ENCODE data around the gene PIEZO1. TPM values are rescaled to one million over a fixed set of nuclear protein-coding genes. Genes with fewer than 3 reads are reported as not detected.

PIEZO1 gene
- total and polyA plus RNA-seq, 9 of the 15 experiments (the other 6 are each of a cell fraction or from before 2014, with no cell fraction given): 3.6 to 432 (median 131) TPM

DNA sequence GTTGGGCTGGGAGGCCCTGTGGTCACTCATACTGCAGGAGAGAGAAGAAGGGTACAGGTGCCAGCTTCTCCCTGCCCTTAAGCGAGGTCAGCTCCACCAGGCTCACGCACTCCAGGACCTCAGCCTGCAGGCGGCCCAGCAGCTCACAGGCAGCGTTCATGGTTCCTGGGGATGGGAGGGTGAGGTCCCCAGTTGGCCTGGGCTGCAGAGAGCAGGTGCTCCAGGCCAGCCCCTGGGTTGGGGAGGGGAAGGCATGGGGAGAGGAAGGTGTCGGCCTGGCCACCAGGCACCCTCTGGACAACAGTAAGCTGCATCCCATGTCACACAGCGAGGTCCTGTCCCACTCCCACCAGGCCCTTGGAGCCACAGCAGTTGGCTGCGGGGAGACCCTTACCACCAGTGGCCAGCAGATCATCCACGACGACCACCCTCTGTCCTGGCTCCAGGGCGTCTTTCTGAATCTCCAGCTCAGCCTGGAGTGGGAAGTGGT lies 24.7 kb upstream of the PIEZO1 start (continued):
- TF ChIP-seq ATF3 (IDR thresholded peaks at IDR 0.05) (no peak), ATF3 (CRISPR knock-in tag; conservative IDR thresholded peaks at IDR 0.05) (no peak), POLR2AphosphoS2 (IDR thresholded peaks at IDR 0.05; ENCODE audit: low read length) (peak; percentile 91), CHD7 (IDR thresholded peaks at IDR 0.05; ENCODE audit: low read depth, low read length) (peak; percentile 20), ZEB2 (IDR thresholded peaks at IDR 0.05) (no peak), FOXK2 (conservative IDR thresholded peaks at IDR 0.05 in 1 of 2, IDR thresholded peaks at IDR 0.05 in 1 of 2; ENCODE audit: low read depth in 2 of 2) (no peak), SMARCA5 (IDR thresholded peaks at IDR 0.05) (no peak), PYGO2 (tag; IDR thresholded peaks at IDR 0.05) (no peak), MCM2 (IDR thresholded peaks at IDR 0.05; ENCODE audit: low read depth) (no peak), FOXK1 (CRISPR knock-in tag; IDR thresholded peaks at IDR 0.05; ENCODE audit: borderline replicate concordance) (no peak), MITF (IDR thresholded peaks at IDR 0.05) (no peak), ZNF239 (CRISPR knock-in tag; IDR thresholded peaks at IDR 0.05) (no peak), NBN (IDR thresholded peaks at IDR 0.05; ENCODE audit: low read depth) (no peak)
- TF ChIP-seq, protein P1, sequence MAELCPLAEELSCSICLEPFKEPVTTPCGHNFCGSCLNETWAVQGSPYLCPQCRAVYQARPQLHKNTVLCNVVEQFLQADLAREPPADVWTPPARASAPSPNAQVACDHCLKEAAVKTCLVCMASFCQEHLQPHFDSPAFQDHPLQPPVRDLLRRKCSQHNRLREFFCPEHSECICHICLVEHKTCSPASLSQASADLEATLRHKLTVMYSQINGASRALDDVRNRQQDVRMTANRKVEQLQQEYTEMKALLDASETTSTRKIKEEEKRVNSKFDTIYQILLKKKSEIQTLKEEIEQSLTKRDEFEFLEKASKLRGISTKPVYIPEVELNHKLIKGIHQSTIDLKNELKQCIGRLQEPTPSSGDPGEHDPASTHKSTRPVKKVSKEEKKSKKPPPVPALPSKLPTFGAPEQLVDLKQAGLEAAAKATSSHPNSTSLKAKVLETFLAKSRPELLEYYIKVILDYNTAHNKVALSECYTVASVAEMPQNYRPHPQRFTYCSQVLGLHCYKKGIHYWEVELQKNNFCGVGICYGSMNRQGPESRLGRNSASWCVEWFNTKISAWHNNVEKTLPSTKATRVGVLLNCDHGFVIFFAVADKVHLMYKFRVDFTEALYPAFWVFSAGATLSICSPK (IDR thresholded peaks at IDR 0.05; ENCODE audit: borderline replicate concordance): no peak
